K562 (cell line): ENCODE results near the gene AKNA. TPM values are rescaled to one million over a fixed set of nuclear protein-coding genes. Genes with fewer than 3 reads are reported as not detected.

Source experiments
- ATF6 ChIP-seq: sonication (generic); formaldehyde crosslinking; IDR thresholded peaks from 2 replicates; pipeline ENCODE4 v1.4.0; 2020; ENCODE audit warnings: mild to moderate bottlenecking, missing genetic modification reagents
- CAMTA2 ChIP-seq: fragments of 250-450 bp; sonication (Bioruptor Pico); conservative IDR thresholded peaks from 2 replicates; pipeline ENCODE4 v1.5.1; 2022
- CTCF ChIP-seq, 3 experiments: IDR thresholded peaks in 2 of 3; conservative IDR thresholded peaks in 1 of 3; 2 replicates each; pipeline ENCODE4 v1.5.1; 2011 to 2012; ENCODE audit warnings: low read length in 3 of 3, mild to moderate bottlenecking in 3 of 3, control low read depth in 2 of 3, improper control_type of control experiment in 1 of 3, inconsistent platforms in 1 of 3, low read depth in 1 of 3, mixed read lengths in 1 of 3, moderate library complexity in 1 of 3; ENCODE audit not compliant: insufficient read depth in 2 of 3
- DNMT1 ChIP-seq: fragments of 450-650 bp; IDR thresholded peaks from 2 replicates; pipeline ENCODE4 v1.6.1; 2016; ENCODE audit warnings: antibody characterized with exemption, mild to moderate bottlenecking
- FOS ChIP-seq: IDR thresholded peaks from 3 replicates; pipeline ENCODE4 v1.6.1; 2011; ENCODE audit not compliant: insufficient read length; ENCODE audit errors: extremely low read depth
- KAT7 ChIP-seq: sonication (generic); formaldehyde crosslinking; IDR thresholded peaks from 2 replicates; pipeline ENCODE4 v1.8.0; 2022; ENCODE audit warnings: missing genetic modification reagents, mild to moderate bottlenecking, borderline replicate concordance
- MCM5 ChIP-seq: fragments of 450-650 bp; IDR thresholded peaks from 2 replicates; pipeline ENCODE4 v1.6.1; 2016; ENCODE audit warnings: low read depth
- MEIS2 ChIP-seq: fragments of 450-650 bp; IDR thresholded peaks from 2 replicates; pipeline ENCODE4 v1.6.1; 2014; ENCODE audit warnings: mild to moderate bottlenecking; ENCODE audit not compliant: partially characterized antibody
- MTA1 ChIP-seq: fragments of 450-650 bp; IDR thresholded peaks from 2 replicates; pipeline ENCODE4 v1.6.1; 2017; ENCODE audit warnings: borderline replicate concordance
- NRF1 ChIP-seq, 2 experiments: fragments of 450-650 bp; IDR thresholded peaks in 1 of 2; conservative IDR thresholded peaks in 1 of 2; 2 replicates each; pipeline ENCODE4 v1.6.1; 2014; ENCODE audit warnings: mild to moderate bottlenecking in 2 of 2
- PCBP2 ChIP-seq: fragments of 200-400 bp; formaldehyde crosslinking; IDR thresholded peaks from 2 replicates; pipeline ENCODE4 v1.6.1; 2018; ENCODE audit warnings: low read length, low read depth, mild to moderate bottlenecking, moderate library complexity; ENCODE audit not compliant: poor library complexity, severe bottlenecking
- POLR3A ChIP-seq: IDR thresholded peaks from 2 replicates; pipeline ENCODE4 v1.6.1; 2011; ENCODE audit warnings: borderline replicate concordance, mild to moderate bottlenecking, moderate library complexity; ENCODE audit not compliant: insufficient read length, insufficient read depth; ENCODE audit errors: extremely low read depth
- SNIP1 ChIP-seq: fragments of 450-650 bp; IDR thresholded peaks from 2 replicates; pipeline ENCODE4 v1.7.1; 2017; ENCODE audit warnings: low read depth, mild to moderate bottlenecking
- SOX6 ChIP-seq: fragments of 450-650 bp; IDR thresholded peaks from 2 replicates; pipeline ENCODE4 v1.6.1; 2014; ENCODE audit warnings: mild to moderate bottlenecking
- THAP12 ChIP-seq: fragments of 250-450 bp; sonication (Bioruptor Pico); IDR thresholded peaks from 2 replicates; pipeline ENCODE4 v1.9.0; 2021; ENCODE audit warnings: mild to moderate bottlenecking, inconsistent platforms
- YY1 ChIP-seq, 3 experiments: IDR thresholded peaks; 2 replicates each; pipeline ENCODE4 v1.6.1; 2011; ENCODE audit warnings: low read length in 2 of 3, mild to moderate bottlenecking in 2 of 3, moderate library complexity in 2 of 3, borderline replicate concordance in 1 of 3, control low read depth in 1 of 3, low read depth in 1 of 3; ENCODE audit not compliant: insufficient read depth in 3 of 3, insufficient replicate concordance in 2 of 3, control insufficient read depth in 1 of 3, insufficient read length in 1 of 3; ENCODE audit errors: extremely low read depth in 1 of 3
- ZFP36 ChIP-seq: fragments of 150-350 bp; IDR thresholded peaks from 2 replicates; pipeline ENCODE4 v1.6.1; 2018; ENCODE audit warnings: low read length, low read depth; ENCODE audit not compliant: partially characterized antibody
- ZFX ChIP-seq: sonication (generic); formaldehyde crosslinking; IDR thresholded peaks from 2 replicates; pipeline ENCODE4 v1.8.0; 2022; ENCODE audit warnings: mild to moderate bottlenecking, missing genetic modification reagents, moderate library complexity
- ZNF232 ChIP-seq: sonication (generic); formaldehyde crosslinking; IDR thresholded peaks from 2 replicates; pipeline ENCODE4 v1.8.0; 2022; ENCODE audit warnings: mild to moderate bottlenecking, missing genetic modification reagents
- ZNF561 ChIP-seq: fragments of 450-650 bp; formaldehyde crosslinking; conservative IDR thresholded peaks from 2 replicates; pipeline ENCODE4 v1.4.0; 2020; ENCODE audit warnings: mild to moderate bottlenecking, moderate library complexity
- ZNF586 ChIP-seq: fragments of 450-650 bp; formaldehyde crosslinking; conservative IDR thresholded peaks from 2 replicates; pipeline ENCODE4 v1.4.0; 2020; ENCODE audit warnings: mild to moderate bottlenecking, moderate library complexity
- polyA plus RNA-seq, 8 experiments: library from polyadenylated mRNA; depleted of rRNA in 4 of 8; stranded (reverse) in 5 of 8; unstranded in 3 of 8; fragments of >200 nt; fragmentation: Nextera tagmentation in 2 of 8; fragmentation: Illumina TruSeq in 1 of 8; extraction: Ambion mirVana in 2 of 8; extraction: Trizol in 1 of 8; gene quantifications; 2 replicates each; pipeline versions ENCODE4 v1.2.1 to v1.2.3, GENCODE V29; 2011 to 2014; ENCODE audit warnings: inconsistent platforms in 1 of 8, missing spikeins in 1 of 8
- total RNA-seq, 7 experiments: library from RNA; depleted of rRNA in 6 of 7; stranded (reverse); fragments of >200 nt in 6 of 7; fragmentation: Illumina TruSeq in 2 of 7; extraction: Trizol in 2 of 7; gene quantifications; 2 replicates each; pipeline versions ENCODE4 v1.2.1 to v1.2.3, GENCODE V29; 2011 to 2021; ENCODE audit warnings: low replicate concordance in 1 of 7

AKNA gene
- total and polyA plus RNA-seq, 9 of the 15 experiments (the other 6 are each of a cell fraction or from before 2014, with no cell fraction given), result 0.29 to 20.5 (median 3.9) TPM

GRCh38 chr9:114335745-114336144 lies 52.0 kb downstream of the AKNA start (continued):
- TF ChIP-seq KAT7 (CRISPR knock-in tag) (no peak), MEIS2 (peak; percentile 95), CAMTA2 (CRISPR knock-in tag) (no peak), MCM5 (no peak), ZFP36 (peak; percentile 61), THAP12 (CRISPR knock-in tag) (no peak), DNMT1 (no peak), ZFX (CRISPR knock-in tag) (no peak), SOX6 (no peak), ZNF586 (CRISPR knock-in tag) (no peak), PCBP2 (no peak), NRF1 (conservative IDR thresholded peaks at IDR 0.05 in 1 of 2, IDR thresholded peaks at IDR 0.05 in 1 of 2) (no peak), CTCF (IDR thresholded peaks at IDR 0.05 in 2 of 3, conservative IDR thresholded peaks at IDR 0.05 in 1 of 3; ENCODE audit: insufficient read depth in 2 of 3, low read depth in 1 of 3, low read length in 3 of 3) (0 out of 6 replicates have a peak, but pooled peaks of 1 of the 3 experiments have one; percentile 10), POLR3A (no peak), SNIP1 (no peak), ZNF232 (CRISPR knock-in tag) (no peak), YY1 (IDR thresholded peaks at IDR 0.05; ENCODE audit: borderline replicate concordance in 1 of 3, control insufficient read depth in 1 of 3, extremely low read depth in 1 of 3, insufficient read depth in 3 of 3, insufficient read length in 1 of 3, insufficient replicate concordance in 2 of 3, low read depth in 1 of 3, low read length in 2 of 3) (no peak), ATF6 (CRISPR knock-in tag) (no peak), MTA1 (no peak), ZNF561 (CRISPR knock-in tag) (no peak), FOS (no peak)
